GM21619 (cell line): ENCODE measurements around the gene EPO.

ENCODE experiments used
- ATAC-seq: cut with Tn5 transposase; IDR thresholded peaks from one replicate; pipeline ENCODE4 v1.9.1; 2021; ENCODE audit not compliant: unreplicated experiment

The EPO gene

DNA sequence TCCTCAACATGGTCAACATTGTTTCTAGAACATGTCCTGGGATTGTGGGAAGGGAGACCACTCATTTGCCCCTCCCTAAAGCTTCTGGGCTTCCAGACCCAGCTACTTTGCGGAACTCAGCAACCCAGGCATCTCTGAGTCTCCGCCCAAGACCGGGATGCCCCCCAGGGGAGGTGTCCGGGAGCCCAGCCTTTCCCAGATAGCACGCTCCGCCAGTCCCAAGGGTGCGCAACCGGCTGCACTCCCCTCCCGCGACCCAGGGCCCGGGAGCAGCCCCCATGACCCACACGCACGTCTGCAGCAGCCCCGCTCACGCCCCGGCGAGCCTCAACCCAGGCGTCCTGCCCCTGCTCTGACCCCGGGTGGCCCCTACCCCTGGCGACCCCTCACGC, at the start of gene EPO:
EPO (plus strand) TSS at position 190 of the 392 bp plus-strand sequence. CDS start 513 bp downstream, outside the sequence.
- no peak for ATAC-seq

GRCh38 chr7:100671353-100672327, 48.6 kb upstream of the EPO start:
- ATAC-seq: no peak

DNA sequence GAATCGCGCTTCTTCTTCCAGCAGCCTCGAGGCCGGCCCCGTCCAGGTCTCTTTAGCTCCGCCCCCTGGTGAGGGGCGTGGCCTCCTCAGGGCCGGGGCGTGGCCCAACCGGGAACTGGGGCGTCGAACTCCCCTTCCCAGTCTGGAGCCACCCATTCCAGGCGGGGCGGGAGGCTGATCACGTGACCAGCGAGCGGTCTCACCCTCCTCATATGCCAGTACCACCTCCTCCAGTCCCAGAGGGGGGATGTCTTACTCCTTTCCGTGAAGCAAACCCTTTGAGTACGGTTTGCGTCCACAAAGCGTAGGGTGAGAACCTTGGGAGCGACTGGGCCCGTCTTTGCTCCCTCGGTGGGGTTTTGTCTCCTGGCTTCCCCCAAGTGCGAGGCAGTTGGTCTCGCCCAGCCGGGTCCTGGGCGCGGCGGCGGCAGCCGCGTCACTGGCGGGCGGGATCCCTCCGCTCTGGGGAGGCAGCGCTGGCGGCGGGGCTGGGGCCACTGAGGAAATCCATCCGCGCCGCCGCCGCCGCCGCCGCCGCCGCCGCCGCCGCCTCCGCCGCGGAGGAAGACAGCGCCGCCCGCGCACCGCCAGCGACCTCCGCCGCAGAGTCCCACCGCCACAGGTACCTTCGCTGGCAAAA, 46.8 kb upstream of the EPO start, which contains the start of gene GNB2:
GNB2 (plus strand) TSS at position 439 of the 640 bp plus-strand sequence. CDS start 2,526 bp downstream, outside the sequence.
- ATAC-seq: peak; percentile 56

GRCh38 chr7:100673942-100674410, 46.3 kb upstream of the EPO start:
- ATAC-seq: peak; percentile 4

- ATAC-seq: no peak
Measured at GRCh38 chr7:100674411-100675104, 45.7 kb upstream of the EPO start.

DNA sequence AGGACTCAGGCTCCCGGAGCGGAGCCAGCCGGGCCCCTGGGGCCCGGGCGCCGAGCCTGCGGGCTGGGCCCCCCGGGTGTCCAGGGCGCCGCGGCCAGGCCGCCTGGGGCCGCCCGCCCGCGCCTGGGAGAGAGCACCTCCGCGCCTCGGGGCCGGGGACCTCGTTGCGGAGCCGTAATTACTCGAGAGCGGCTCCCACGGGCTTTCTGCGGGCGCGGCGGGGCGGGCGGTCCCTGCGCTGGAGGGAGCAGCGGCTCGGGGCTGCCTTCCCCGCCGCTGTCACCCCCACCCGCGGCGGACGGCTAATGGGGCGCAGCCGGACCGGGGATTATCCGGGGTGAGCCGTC, 45.2 kb upstream of the EPO start:
- ATAC-seq: no peak

DNA sequence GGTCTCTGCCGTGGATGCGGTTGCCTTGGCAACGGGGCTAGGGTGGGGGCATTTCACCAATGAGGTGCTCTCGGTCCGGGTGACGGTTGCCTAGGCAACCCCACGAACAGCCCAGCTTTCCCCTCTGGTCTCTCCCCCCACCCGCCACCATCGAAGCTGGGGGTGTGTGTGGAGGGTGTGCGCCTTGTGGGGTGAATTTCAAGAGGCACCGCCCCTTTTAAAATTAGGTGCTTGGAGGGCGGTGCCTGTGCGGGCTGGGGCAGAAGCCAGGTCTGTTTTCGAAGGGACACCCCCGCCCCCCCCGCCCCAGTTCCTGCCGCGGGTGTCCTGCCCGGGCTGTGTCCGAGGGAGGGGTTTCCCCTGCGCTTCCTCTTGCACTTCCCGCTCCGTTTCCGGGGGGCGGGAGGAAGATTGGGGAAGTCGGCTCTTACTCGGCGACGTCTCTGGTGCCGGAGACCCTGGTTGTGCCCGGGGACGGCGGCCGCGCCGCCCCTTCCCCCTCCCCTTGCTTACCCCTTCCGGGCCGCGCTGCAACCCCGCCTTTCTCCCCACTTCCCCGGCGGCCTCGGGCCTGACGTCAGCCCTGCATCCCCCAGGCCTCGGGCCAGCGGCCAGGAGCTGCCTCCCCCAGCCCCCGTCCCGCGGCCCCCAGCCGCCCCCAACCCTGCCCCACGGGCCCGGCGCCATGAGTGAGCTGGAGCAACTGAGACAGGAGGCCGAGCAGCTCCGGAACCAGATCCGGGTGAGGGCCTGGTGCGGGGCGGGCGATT, 44.5 kb upstream of the EPO start:
- ATAC-seq: peak; percentile 27

DNA sequence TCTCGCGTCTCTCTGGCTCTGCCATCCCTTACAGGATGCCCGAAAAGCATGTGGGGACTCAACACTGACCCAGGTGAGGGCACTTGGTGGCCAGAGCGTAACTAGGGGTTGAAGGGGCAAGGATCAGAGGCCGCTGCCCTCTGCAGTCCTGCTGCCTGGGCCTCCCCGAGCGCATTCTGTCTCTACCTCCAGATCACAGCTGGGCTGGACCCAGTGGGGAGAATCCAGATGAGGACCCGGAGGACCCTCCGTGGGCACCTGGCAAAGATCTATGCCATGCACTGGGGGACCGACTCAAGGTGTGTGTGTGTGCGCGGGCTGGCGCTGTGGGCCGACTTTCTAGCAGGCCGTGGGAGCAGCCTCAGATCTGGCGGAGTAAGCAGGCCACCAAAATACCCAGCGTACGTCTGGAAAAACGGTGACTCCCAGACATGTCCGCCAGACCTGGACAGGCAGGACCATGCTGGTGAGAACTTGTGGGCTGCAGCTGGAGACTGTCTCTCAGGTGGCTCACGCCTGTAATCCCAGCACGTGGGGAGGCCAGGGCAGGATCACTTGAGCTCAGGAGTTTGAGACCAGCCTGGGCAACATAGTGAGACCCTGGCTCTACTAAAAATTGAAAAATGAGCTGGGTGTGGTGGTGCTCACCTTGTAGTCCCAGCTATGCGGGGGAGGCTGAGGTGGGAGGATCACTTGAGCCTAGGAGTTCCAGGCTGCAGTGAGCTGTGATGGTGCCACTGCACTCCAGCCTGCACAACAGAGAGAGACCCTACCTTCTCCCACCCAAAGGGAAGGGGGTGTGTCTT, 43.6 kb upstream of the EPO start:
- ATAC-seq: no peak

- no peak for ATAC-seq
Measured at GRCh38 chr7:100677308-100678267, 42.7 kb upstream of the EPO start.

DNA sequence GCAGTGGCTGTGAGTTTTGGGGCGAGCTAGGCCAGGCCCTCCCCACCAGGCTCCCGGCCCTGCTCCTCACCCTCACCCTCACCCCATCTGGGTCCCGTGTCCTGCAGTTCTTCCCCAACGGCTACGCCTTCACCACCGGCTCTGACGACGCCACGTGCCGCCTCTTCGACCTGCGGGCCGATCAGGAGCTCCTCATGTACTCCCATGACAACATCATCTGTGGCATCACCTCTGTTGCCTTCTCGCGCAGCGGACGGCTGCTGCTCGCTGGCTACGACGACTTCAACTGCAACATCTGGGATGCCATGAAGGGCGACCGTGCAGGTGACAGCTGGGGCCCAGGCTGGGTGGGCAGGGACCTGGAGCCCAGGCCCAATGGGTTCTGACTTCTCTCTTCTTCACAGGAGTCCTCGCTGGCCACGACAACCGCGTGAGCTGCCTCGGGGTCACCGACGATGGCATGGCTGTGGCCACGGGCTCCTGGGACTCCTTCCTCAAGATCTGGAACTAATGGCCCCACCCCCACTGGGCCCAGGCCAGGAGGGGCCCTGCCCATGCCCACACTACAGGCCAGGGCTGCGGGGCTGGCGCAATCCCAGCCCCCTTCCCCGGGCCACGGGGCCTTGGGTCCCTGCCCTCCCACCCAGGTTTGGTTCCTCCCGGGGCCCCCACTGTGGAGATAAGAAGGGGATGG, 41.8 kb upstream of the EPO start:
- ATAC-seq: no peak

DNA sequence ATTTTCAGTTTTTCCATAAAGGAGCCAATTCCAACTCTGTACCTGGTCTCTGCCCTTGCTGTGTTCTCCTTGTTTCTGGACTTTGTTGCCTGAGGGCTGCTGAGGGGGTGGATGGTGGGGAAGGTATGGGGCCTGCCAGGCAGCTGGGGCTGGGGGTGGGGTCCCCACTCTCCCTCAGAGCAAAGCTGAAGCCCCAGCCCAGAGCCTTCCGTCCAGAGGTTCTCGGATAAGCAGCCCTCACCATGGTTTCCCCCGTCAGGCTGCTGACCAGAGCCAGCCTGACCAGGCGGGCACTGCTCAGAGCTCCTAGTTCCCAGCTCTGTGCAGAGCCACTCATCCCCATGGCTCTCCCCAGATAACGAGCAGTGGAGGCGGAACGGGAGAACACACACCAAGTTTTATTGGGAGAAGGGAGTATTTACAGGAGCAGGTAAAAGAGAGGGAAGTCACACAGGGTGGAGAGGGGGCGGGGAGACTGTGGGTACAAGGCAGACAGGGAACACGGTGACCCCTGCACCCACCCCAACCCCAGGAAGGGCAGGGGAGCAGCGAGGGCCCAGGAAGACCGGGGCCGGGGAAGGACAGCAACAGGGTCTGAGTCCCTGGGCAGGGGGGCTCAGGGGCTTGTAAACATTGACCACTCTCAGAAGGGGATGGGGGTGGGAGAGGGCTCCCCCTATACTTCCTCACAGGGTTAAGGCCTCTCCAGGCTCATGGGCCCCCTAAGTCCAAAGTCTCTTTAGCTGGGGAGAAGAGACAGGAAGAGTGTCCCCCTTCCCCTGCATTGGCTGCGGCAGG, 40.9 kb upstream of the EPO start:
- no peak for ATAC-seq

- no peak for ATAC-seq
Measured at GRCh38 chr7:100679927-100680575, 40.2 kb upstream of the EPO start.

DNA sequence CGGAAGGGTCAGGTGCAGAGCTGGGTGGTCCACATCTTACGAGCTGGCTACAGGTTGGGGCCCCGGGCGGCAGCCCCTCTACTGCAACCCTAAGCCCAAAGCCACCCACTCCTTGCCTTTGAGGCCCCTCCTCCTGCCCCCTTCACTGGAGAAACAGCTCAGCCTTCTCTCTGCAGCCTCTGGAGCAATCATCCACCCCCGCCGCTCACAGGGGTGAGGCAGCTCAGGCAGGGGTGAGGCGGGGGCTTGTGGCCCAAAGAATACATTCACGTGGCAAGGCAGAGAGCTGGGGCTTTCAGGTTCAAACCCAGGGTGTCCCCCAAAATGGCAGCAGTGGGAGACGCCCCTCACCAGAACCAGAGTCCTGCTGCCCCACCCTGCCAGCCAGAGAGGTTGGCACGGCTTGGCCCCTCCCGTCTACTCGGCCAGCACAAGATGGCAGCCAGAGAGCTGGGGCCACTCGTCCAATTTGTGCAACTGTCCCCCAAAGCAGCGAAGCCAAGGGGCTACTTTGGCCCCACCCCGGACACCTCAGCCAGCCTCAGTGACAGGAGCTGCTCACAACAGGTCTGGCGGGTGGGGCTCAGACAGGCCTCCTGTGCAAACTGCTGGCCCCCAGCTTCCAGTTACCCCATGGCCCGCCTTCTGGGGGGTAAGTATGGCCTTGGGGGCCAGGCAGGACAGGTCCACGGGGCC, 39.5 kb upstream of the EPO start:
- no peak for ATAC-seq

DNA sequence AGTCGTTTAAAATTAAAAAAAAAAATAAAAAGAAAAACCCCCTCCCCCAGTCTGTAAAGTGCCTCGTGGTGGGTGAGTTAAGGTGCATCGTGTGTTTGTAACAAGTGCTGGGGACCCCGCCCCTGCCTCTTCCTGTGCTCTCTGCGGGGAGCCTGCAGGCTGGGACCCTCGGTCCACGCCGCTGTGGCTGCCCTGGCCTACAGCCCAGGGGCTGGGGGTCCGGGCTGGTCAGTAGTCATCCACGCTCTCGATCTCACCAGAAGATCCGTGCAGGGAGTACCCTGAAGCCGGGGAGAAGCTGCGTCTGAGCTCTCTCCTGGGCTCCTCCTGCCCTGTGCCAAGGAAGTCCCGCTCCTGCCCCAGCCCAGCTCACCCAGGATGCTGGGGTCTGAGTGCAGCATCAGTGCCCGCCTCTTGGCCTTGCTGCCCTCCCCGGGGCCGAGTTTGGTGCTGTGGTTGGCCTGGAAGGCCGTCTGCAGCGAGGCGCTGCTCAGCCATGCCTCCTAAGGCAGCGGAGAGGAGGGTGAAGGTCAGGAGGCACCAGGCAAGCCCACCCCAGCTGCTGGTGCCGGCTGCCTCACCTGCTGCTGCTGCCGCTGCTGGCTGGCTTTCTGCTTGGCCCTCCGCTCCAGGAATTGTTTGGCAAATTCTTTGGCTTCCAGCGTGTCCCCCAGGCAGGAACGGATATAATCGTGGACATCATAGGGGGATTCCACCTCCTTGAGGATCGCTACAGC, 38.6 kb upstream of the EPO start:
- no peak for ATAC-seq

GRCh38 chr7:100682228-100682741, 38.0 kb upstream of the EPO start:
- ATAC-seq: no peak
